ENCODE results near the gene KIF23.

The KIF23 gene

DNA sequence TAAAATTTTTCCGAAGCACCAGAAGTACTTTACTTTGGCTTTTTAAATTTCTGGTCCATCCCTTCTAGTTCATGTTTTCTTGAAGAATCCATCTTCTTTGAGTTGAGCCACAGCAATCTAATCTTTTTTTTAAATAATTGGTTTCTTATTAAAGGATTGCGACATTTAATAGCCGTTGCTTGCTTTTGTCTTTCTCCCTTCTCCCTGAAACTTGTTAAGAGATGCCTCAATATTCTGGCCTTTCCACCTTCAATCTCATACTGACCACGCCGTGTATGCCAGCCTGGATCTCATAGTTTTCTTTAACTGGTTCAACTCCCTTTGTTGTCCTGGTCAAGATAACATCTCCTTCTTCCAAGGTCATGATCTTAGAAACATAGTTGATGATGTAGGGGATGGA, 20.1 kb downstream of the KIF23 start:
- no peaks in the 10 kb centered on the region for H3K36me3 ChIP-seq (replicated peaks)
- DNase-seq = no peak
- H3K4me3 ChIP-seq (ENCODE audit: low read depth, low read length) = no peak overlapping the region
- no peaks in the 10 kb centered on the region for H3K27me3 ChIP-seq (replicated peaks)
- TF ChIP-seq, protein P1, sequence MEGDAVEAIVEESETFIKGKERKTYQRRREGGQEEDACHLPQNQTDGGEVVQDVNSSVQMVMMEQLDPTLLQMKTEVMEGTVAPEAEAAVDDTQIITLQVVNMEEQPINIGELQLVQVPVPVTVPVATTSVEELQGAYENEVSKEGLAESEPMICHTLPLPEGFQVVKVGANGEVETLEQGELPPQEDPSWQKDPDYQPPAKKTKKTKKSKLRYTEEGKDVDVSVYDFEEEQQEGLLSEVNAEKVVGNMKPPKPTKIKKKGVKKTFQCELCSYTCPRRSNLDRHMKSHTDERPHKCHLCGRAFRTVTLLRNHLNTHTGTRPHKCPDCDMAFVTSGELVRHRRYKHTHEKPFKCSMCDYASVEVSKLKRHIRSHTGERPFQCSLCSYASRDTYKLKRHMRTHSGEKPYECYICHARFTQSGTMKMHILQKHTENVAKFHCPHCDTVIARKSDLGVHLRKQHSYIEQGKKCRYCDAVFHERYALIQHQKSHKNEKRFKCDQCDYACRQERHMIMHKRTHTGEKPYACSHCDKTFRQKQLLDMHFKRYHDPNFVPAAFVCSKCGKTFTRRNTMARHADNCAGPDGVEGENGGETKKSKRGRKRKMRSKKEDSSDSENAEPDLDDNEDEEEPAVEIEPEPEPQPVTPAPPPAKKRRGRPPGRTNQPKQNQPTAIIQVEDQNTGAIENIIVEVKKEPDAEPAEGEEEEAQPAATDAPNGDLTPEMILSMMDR (IDR thresholded peaks at IDR 0.05; ENCODE audit: low read depth, low read length, missing control alignments) = no peak
- in situ Hi-C loops (cut with HindIII; ENCODE audit: low pct_ligation_motif_present, low sequenced_read_pairs) = no loop called here
- no peak overlapping the region for H3K27ac ChIP-seq

DNA sequence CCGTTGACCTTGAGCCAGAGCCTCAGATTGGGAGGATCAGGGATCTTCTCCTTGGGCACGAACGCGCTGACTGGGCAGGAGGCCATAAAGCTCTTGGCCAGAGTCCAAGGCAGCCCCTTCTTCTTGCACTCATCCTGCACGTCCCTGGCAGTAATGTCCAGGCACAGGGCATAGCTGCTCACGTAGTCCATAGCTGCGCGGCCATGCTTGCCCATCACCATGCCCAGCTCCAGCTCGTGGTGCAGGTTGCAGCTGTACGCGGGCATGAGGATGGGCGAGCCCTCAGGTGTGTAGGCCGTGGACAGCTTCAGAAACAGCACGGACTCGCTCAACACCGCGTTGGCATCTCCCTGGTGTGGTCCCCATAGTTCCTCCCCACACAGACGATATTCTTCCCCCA, 20.5 kb downstream of the KIF23 start:
- Histone ChIP-seq H3K36me3 (replicated peaks) (no peaks in the 10 kb centered on the region), H3K4me3 (ENCODE audit: low read depth, low read length) (no peak overlapping the region), H3K27ac (no peak overlapping the region), H3K27me3 (replicated peaks) (no peaks in the 10 kb centered on the region)
- TF ChIP-seq, protein P1 (IDR thresholded peaks at IDR 0.05; ENCODE audit: low read depth, low read length, missing control alignments) = no peak
- no peak for DNase-seq
- in situ Hi-C loops (cut with HindIII; ENCODE audit: low pct_ligation_motif_present, low sequenced_read_pairs) = no loop called here

DNA sequence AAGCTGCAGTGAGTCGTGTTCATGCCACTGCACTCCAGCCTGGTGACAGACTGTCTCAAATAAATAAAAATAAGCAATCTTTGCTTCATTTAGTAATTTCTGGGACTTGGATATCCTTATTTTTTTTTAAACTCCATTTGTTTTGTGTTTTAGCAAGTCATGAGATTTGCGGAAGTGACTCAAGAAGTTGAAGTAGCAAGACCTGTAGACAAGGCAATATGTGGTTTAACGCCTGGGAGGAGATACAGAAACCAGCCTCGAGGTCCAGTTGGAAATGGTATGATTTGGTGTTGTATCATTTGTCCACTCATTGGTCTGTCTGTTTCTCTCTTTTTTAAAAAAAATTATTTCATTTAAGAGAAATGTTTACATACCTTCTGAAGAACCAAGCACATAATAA, 21.8 kb downstream of the KIF23 start:
- TF ChIP-seq, protein P1 (IDR thresholded peaks at IDR 0.05; ENCODE audit: low read depth, low read length, missing control alignments) = no peak
- no peak for DNase-seq
- no peaks in the 10 kb centered on the region for H3K27me3 ChIP-seq (replicated peaks)
- in situ Hi-C loops (cut with HindIII; ENCODE audit: low pct_ligation_motif_present, low sequenced_read_pairs) = no loop called here
- no peak overlapping the region for H3K27ac ChIP-seq
- no peak overlapping the region for H3K4me3 ChIP-seq (ENCODE audit: low read depth, low read length)
- H3K36me3 ChIP-seq (replicated peaks) = no peaks in the 10 kb centered on the region

DNA sequence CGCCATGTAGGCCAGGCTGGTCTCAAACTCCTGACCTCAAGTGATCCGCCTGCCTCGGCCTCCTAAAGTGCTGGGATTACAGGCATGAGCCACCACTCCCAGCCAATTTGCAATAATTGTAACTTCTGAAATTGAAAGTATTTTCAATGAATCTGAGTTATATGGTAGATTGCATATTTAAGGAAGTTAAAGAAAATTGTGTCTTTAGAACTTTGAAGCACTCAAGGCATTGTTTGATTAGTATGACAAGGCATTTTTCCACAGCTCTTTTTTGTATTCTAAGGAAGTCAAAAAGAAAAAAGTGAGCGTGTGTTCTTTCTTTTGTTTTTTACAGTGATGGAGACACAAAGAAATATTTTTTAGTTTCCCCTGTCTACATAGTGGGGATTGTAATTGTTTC, 22.8 kb downstream of the KIF23 start:
- Histone ChIP-seq H3K4me3 (ENCODE audit: low read depth, low read length) (no peak overlapping the region), H3K36me3 (replicated peaks) (no peaks in the 10 kb centered on the region), H3K27me3 (replicated peaks) (no peaks in the 10 kb centered on the region), H3K27ac (no peak overlapping the region)
- TF ChIP-seq, protein P1 (IDR thresholded peaks at IDR 0.05; ENCODE audit: low read depth, low read length, missing control alignments) = no peak
- no peak for DNase-seq
- in situ Hi-C loops (cut with HindIII; ENCODE audit: low pct_ligation_motif_present, low sequenced_read_pairs) = no loop called here

DNA sequence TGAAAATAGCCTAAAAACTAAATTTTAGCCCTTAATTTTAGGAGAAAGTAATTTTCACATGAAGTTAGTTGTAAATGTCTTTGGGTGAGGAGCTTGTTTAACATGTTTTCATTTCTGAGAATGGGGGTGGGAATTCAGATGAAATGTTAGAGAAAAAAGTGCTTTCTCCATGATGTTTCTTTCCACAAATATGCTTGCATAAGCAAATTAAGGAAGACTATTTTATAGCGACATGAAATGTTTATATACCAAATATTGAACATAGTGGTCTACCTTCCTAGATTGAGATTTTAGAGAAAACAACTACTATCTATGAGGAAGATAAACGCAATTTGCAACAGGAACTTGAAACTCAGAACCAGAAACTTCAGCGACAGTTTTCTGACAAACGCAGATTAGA, 25.5 kb downstream of the KIF23 start:
- in situ Hi-C loops (cut with HindIII; ENCODE audit: low pct_ligation_motif_present, low sequenced_read_pairs) = no loop called here
- H3K27ac ChIP-seq = no peak overlapping the region
- H3K27me3 ChIP-seq (replicated peaks) = no peaks in the 10 kb centered on the region
- TF ChIP-seq, protein P1 (IDR thresholded peaks at IDR 0.05; ENCODE audit: low read depth, low read length, missing control alignments) = no peak
- no peak overlapping the region for H3K4me3 ChIP-seq (ENCODE audit: low read depth, low read length)
- no peaks in the 10 kb centered on the region for H3K36me3 ChIP-seq (replicated peaks)
- no peak for DNase-seq

DNA sequence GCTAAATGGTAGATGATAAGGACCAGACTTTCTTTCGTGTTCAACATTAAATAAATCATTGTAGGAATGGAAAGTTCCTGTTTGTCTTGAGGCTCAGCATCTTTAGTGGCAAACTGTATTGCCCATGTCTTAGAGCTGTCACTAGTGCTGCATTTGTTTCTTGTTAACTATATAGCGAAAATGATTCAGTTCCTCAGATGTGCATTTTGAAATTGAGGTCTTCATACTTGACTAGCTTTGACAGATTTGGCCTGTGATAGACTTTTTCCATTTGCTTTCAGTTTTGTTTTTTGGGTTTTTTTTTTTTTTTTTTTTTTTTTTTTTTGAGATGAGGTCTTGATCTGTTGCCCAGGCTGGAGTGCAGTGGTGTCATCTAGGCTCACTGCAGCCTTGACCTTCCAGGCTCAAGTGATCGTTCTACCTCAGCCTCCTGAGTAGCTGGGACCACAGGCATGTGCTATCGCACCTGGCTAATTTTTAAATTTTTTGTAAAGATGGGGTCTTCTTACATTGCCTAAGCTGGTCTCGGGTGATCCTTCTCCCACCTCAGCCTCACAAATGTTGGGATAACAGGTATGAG, 29.0 kb downstream of the KIF23 start:
- no peak for DNase-seq
- H3K36me3 ChIP-seq (replicated peaks) = peaks cover 7% of the 10 kb centered on the region
- no peak overlapping the region for H3K4me3 ChIP-seq (ENCODE audit: low read depth, low read length)
- TF ChIP-seq, protein P1 (IDR thresholded peaks at IDR 0.05; ENCODE audit: low read depth, low read length, missing control alignments) = no peak
- no peak overlapping the region for H3K27ac ChIP-seq
- in situ Hi-C loops (cut with HindIII; ENCODE audit: low pct_ligation_motif_present, low sequenced_read_pairs) = no loop called here
- no peaks in the 10 kb centered on the region for H3K27me3 ChIP-seq (replicated peaks)

All from brain microvascular endothelial cell (primary cell).